B cell (primary cell): Measurements from ENCODE around the gene VWA1. TPM values are rescaled to one million over a fixed set of nuclear protein-coding genes. Genes with fewer than 3 reads are reported as not detected.
"Not testable (repeated sequence)": the region's sequence is repeated elsewhere in the genome, so short reads cannot be mapped to it uniquely, and the experiment has no call there.

Experiments used
- ATAC-seq: fragments of 200-7000 bp; cut with Tn5 transposase; one replicate; pipeline ENCODE4 v1.10.0; 2021; ENCODE audit warnings: low read depth, mild to moderate bottlenecking, moderate number of reproducible peaks, moderate library complexity
- CTCF ChIA-PET: fragments of 350-600 bp; sonication (Branson Sonifier 250); formaldehyde crosslinking; loops from one replicate; lab custom pipeline; 2021; ENCODE audit warnings: antibody characterized with exemption, inconsistent platforms; lab: Charles Lee
- POLR2A ChIA-PET: fragments of 350-600 bp; sonication (Branson Sonifier 250); formaldehyde crosslinking; loops from one replicate; lab custom pipeline; 2021; ENCODE audit warnings: antibody characterized with exemption; lab: Charles Lee
- DNase-seq: peaks from one replicate; pipeline ENCODE4 v3.0.0; 2013
- H2AFZ ChIP-seq: 2 replicates; pipeline ENCODE4 v1.6.1; 2012; ENCODE audit warnings: mild to moderate bottlenecking, low read depth, low read length; ENCODE audit not compliant: insufficient read depth, poor library complexity, severe bottlenecking
- H3K27ac ChIP-seq, 2 donors: 1 replicate in 1 of 2; 2 replicates in 1 of 2; pipeline ENCODE4 v1.5.1; 2012 to 2013; ENCODE audit warnings: low read length in 2 of 2, mild to moderate bottlenecking in 2 of 2, moderate library complexity in 1 of 2
- H3K27me3 ChIP-seq, 4 experiments: fragments of 200-600 bp in 1 of 4; sonication (generic) in 1 of 4; replicated peaks in 1 of 4; 1 replicate in 2 of 4; 2 replicates in 2 of 4; pipeline versions ENCODE4 v1.6.1 to v1.7.0; 2013 to 2016; ENCODE audit warnings: low read length in 3 of 4, mild to moderate bottlenecking in 2 of 4, mixed read lengths in 1 of 4, moderate library complexity in 1 of 4; ENCODE audit not compliant: insufficient read depth in 4 of 4, control insufficient read depth in 3 of 4; ENCODE audit errors: control extremely low read depth in 1 of 4
- H3K36me3 ChIP-seq, 2 experiments: replicated peaks in 1 of 2; 1 replicate in 1 of 2; 2 replicates in 1 of 2; pipeline versions ENCODE4 v1.6.1 to v1.7.1; 2013; ENCODE audit warnings: low read length in 1 of 2; ENCODE audit not compliant: insufficient read depth in 2 of 2, control insufficient read depth in 1 of 2; ENCODE audit errors: control extremely low read depth in 1 of 2, extremely low read depth in 1 of 2
- H3K4me1 ChIP-seq, 2 donors: fragments of 200-600 bp in 1 of 2; sonication (generic) in 1 of 2; 1 replicate in 1 of 2; 2 replicates in 1 of 2; pipeline versions ENCODE4 v1.5.1 to v1.6.1; 2013 to 2017; ENCODE audit warnings: low read length in 2 of 2; ENCODE audit not compliant: control insufficient read depth in 2 of 2, insufficient read depth in 2 of 2
- H3K4me2 ChIP-seq: replicated peaks from 2 replicates; pipeline ENCODE3; 2012; ENCODE audit warnings: mild to moderate bottlenecking, low read depth, low read length; ENCODE audit not compliant: poor library complexity, severe bottlenecking
- H3K4me3 ChIP-seq, 5 experiments: fragments of 200-600 bp in 1 of 5; sonication (generic) in 1 of 5; 1 replicate in 3 of 5; 2 replicates in 2 of 5; pipeline versions ENCODE4 v1.5.1 to v1.7.0; 2011 to 2016; ENCODE audit warnings: low read length in 4 of 5, mild to moderate bottlenecking in 4 of 5, low read depth in 2 of 5, control low read depth in 1 of 5, moderate library complexity in 1 of 5; ENCODE audit not compliant: insufficient read depth in 1 of 5; ENCODE audit errors: control extremely low read depth in 1 of 5, extremely low read depth in 1 of 5
- H3K79me2 ChIP-seq: fragments of 200-600 bp; sonication (generic); one replicate; pipeline ENCODE4 v1.6.0; 2016; ENCODE audit warnings: low read length; ENCODE audit not compliant: control insufficient read depth, insufficient read depth
- H3K9ac ChIP-seq: fragments of 200-600 bp; sonication (generic); 2 replicates; pipeline ENCODE4 v1.6.1; 2017; ENCODE audit warnings: mild to moderate bottlenecking, low read length, moderate library complexity
- H3K9me3 ChIP-seq, 3 donors: one replicate each; pipeline versions ENCODE4 v1.6.1 to v1.7.1; 2013; ENCODE audit warnings: low read length in 2 of 3; ENCODE audit not compliant: control insufficient read depth in 2 of 3, insufficient read depth in 1 of 3; ENCODE audit errors: control extremely low read depth in 1 of 3
- H4K20me1 ChIP-seq: 2 replicates; pipeline ENCODE4 v1.6.0; 2012; ENCODE audit warnings: mild to moderate bottlenecking, low read length; ENCODE audit not compliant: insufficient read depth, control insufficient read depth, poor library complexity, severe bottlenecking
- H3K27ac Mint-ChIP-seq: one replicate; pipeline ENCODE4 v1.8.0; 2021; ENCODE audit warnings: mixed read lengths
- H3K27me3 Mint-ChIP-seq: one replicate; pipeline ENCODE4 v1.8.0; 2021; ENCODE audit warnings: mixed read lengths
- H3K4me1 Mint-ChIP-seq: one replicate; pipeline ENCODE4 v1.8.0; 2021; ENCODE audit warnings: mixed read lengths
- H3K4me3 Mint-ChIP-seq: one replicate; pipeline ENCODE4 v1.8.0; 2021; ENCODE audit warnings: mixed read lengths
- H3K9me3 Mint-ChIP-seq: one replicate; pipeline ENCODE4 v1.8.0; 2022; ENCODE audit warnings: mixed read lengths; ENCODE audit not compliant: insufficient read depth
- EZH2 ChIP-seq: IDR thresholded peaks from 2 replicates; pipeline ENCODE4 v1.6.1; 2012; ENCODE audit warnings: borderline replicate concordance, low read depth, mild to moderate bottlenecking, moderate library complexity, low read length; ENCODE audit not compliant: insufficient read depth, poor library complexity, severe bottlenecking
- WGBS: methylation state at CpG from one replicate; pipeline ENCODE4 v1.1.5; 2013; ENCODE audit warnings: missing lambda C conversion rate; ENCODE audit not compliant: insufficient coverage; 5-methylcytosine and 5-hydroxymethylcytosine counted together
- intact Hi-C: fragments of 100-400 bp; cut with micrococcal nuclease; formaldehyde crosslinking; loops from one replicate; pipeline ENCODE4 v1.10.0; 2022
- polyA plus RNA-seq: library from polyadenylated mRNA; depleted of rRNA; stranded (reverse); fragments of >200 nt; gene quantifications from 2 replicates; pipeline ENCODE4 v1.2.3, GENCODE V29; 2012
- total RNA-seq, 2 donors: library from RNA; stranded (reverse); fragments of 120-200 nt in 1 of 2; gene quantifications; 1 replicate in 1 of 2; 2 replicates in 1 of 2; pipeline versions ENCODE4 v1.2.3 to v1.2.4, GENCODE V29; 2013 to 2022
- TF ChIP-seq, protein P1 (sequence below): fragments of 200-600 bp; IDR thresholded peaks from one replicate; pipeline ENCODE4 v1.8.0; 2022; ENCODE audit warnings: antibody characterized with exemption, mild to moderate bottlenecking

VWA1 gene
- total and polyA plus RNA-seq, 2 donors (not counting 1 experiment from before 2014, with no cell fraction given) = 0.09 TPM; not detected in 1

DNA sequence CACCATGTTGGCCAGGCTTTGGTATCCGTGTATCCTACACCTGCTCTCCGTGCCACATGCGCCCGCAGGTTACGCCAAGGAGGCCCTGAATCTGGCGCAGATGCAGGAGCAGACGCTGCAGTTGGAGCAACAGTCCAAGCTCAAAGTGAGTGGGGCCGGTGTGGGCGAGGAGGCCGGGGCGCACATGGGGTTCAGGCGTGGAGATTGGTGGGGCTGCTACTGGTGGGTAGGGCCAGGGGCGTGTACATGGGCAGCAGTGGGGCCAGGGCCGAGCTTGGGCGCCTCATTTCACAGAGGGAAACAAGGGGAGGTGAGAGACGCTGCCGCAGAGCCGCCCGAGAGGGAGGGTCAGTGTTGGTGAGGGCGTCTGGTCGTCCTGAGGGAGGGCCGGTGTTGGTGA, 41.7 kb downstream of the VWA1 start:
- peaks cover 52% of the 10 kb centered on the region for H3K79me2 ChIP-seq
- H3K27me3 Mint-ChIP-seq = no peaks in the 10 kb centered on the region
- H3K4me3 ChIP-seq = no peak overlapping the region
- peaks cover 6% of the 10 kb centered on the region in 2 donors for H3K4me1 ChIP-seq
- intact Hi-C loops = no loop called here
- DNase-seq (no peak), ATAC-seq (no peak)
- no peak overlapping the region for H3K9ac ChIP-seq
- peaks cover 26% of the 10 kb centered on the region for H4K20me1 ChIP-seq
- peaks cover 7% of the 10 kb centered on the region for H3K4me1 Mint-ChIP-seq
- H3K4me2 ChIP-seq = no peak overlapping the region
- WGBS = 100% methylated on average over 15 of the region's 22 CpGs
- ChIA-PET CTCF (no interaction called here), POLR2A (no interaction called here)
- H3K9me3 Mint-ChIP-seq = no peaks in the 10 kb centered on the region
- no peak overlapping the region for H3K4me3 Mint-ChIP-seq
- H3K27ac Mint-ChIP-seq = no peak overlapping the region
- H2AFZ ChIP-seq = no peak overlapping the region
- TF ChIP-seq EZH2 = no peak
- H3K27ac ChIP-seq = no peak overlapping the region
- no peaks in the 10 kb centered on the region for H3K9me3 ChIP-seq
- H3K27me3 ChIP-seq = no peaks in the 10 kb centered on the region
- peaks cover 0 to 25% of the 10 kb centered on the region in 2 experiments for H3K36me3 ChIP-seq

DNA sequence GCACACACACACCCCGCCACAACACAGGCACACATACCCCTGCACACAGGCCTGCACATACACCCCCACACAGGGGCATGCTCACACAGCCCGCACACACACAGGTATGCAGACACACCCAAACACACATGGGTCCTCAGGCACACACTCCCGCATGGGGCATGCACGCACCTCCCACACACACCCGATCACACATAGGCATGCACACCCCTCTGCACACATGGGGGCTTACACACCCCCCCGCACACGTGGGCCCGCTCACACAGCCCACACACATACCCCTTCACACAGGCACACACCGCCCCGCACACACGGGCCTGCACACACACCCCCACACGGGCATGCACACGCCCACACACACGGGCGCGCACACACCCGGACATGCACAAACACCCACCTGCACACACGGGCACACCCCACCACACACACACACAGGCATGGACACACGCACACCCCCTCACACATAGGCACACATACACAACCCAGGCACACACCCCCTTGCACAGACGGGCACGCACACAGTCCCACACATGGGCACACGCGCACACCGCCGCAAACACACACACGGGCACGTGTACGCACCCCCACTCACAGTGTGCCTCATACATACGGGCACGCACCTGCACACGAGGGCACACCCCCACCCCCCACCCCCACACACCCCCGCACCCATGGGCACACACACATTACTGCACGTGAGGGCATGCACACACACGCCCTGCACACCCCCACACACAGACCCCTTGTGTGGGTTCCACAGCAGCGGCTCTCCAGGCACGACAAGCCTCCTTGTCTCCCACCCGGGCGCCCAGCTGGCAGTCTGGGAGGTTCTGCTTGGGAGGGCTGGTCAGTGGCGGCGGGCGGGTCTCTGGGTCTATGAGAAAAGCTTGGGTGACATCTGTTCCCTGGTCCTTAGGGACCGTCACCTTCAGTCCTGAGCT, 44.3 kb downstream of the VWA1 start:
- Mint-ChIP-seq H3K27ac (no peak overlapping the region), H3K4me1 (peaks cover 2% of the 10 kb centered on the region), H3K4me3 (no peak overlapping the region), H3K9me3 (no peaks in the 10 kb centered on the region), H3K27me3 (no peaks in the 10 kb centered on the region)
- Histone ChIP-seq H3K36me3 (peaks cover 0 to 37% of the 10 kb centered on the region in 2 experiments), H3K79me2 (peaks cover 34% of the 10 kb centered on the region), H2AFZ (no peak overlapping the region), H3K9me3 (no peaks in the 10 kb centered on the region), H3K4me3 (no peak overlapping the region), H3K27ac (no peak overlapping the region), H3K27me3 (no peaks in the 10 kb centered on the region), H3K9ac (no peak overlapping the region), H3K4me1 (no peaks in the 10 kb centered on the region), H4K20me1 (peaks cover 15% of the 10 kb centered on the region), H3K4me2 (no peak overlapping the region)
- DNase-seq (no peak), ATAC-seq (no peak)
- TF ChIP-seq, protein P1, sequence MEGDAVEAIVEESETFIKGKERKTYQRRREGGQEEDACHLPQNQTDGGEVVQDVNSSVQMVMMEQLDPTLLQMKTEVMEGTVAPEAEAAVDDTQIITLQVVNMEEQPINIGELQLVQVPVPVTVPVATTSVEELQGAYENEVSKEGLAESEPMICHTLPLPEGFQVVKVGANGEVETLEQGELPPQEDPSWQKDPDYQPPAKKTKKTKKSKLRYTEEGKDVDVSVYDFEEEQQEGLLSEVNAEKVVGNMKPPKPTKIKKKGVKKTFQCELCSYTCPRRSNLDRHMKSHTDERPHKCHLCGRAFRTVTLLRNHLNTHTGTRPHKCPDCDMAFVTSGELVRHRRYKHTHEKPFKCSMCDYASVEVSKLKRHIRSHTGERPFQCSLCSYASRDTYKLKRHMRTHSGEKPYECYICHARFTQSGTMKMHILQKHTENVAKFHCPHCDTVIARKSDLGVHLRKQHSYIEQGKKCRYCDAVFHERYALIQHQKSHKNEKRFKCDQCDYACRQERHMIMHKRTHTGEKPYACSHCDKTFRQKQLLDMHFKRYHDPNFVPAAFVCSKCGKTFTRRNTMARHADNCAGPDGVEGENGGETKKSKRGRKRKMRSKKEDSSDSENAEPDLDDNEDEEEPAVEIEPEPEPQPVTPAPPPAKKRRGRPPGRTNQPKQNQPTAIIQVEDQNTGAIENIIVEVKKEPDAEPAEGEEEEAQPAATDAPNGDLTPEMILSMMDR = no peak
- TF ChIP-seq EZH2 = no peak
- WGBS = 96% methylated on average over 35 of the region's 42 CpGs
- POLR2A ChIA-PET = no interaction called here
- intact Hi-C loops = no loop called here
- CTCF ChIA-PET = no interaction called here

DNA sequence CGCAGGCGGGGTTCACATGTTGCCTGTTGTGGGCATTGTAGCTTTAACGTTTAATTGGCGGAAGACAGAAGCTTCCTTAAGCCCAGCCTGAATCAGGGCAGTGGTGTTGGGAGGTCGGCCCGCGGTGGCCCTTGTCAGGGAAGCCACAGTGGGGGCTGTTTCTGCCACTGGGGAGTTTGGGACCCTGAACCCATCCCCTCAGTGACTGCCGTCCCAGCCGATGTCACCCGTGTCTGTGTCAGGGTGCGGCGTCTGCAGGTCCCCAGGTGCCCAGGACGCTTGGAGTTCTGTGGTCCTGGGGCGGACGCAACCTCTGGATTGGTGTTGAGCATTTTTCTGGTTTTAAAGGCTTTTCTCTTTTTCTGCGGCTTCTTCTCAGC, 45.0 kb downstream of the VWA1 start:
- H3K27me3 ChIP-seq, DNase-seq, H3K4me1 Mint-ChIP-seq, H3K27ac ChIP-seq, POLR2A ChIA-PET, H2AFZ ChIP-seq, H3K9me3 Mint-ChIP-seq, ATAC-seq, H3K4me3 Mint-ChIP-seq, H3K4me3 ChIP-seq, H3K4me2 ChIP-seq, H3K27me3 Mint-ChIP-seq, H3K4me1 ChIP-seq, H3K27ac Mint-ChIP-seq, CTCF ChIA-PET, intact Hi-C loops, H3K9ac ChIP-seq, H3K9me3 ChIP-seq: not testable (repeated sequence)
- peaks cover 15% of the 10 kb centered on the region for H4K20me1 ChIP-seq
- H3K79me2 ChIP-seq = peaks cover 29% of the 10 kb centered on the region
- H3K36me3 ChIP-seq = peaks cover 0 to 37% of the 10 kb centered on the region in 2 experiments
- WGBS = 97% methylated on average over 13 of the region's 16 CpGs
